Measurements from ENCODE around the gene CD1E.

- TF ChIP-seq TEAD4 (CRISPR knock-in tag; IDR thresholded peaks at IDR 0.05): no peak
- TF ChIP-seq E2F1 (CRISPR knock-in tag; IDR thresholded peaks at IDR 0.05): no peak
- TF ChIP-seq ATF1 (CRISPR knock-in tag; IDR thresholded peaks at IDR 0.05): no peak
- no peak for TF ChIP-seq USF2 (CRISPR knock-in tag; IDR thresholded peaks at IDR 0.05)
- no peak for TF ChIP-seq AFF4 (CRISPR knock-in tag; IDR thresholded peaks at IDR 0.05; ENCODE audit: borderline replicate concordance)
- TF ChIP-seq CTCF (IDR thresholded peaks at IDR 0.05): no peak
- TF ChIP-seq CBFB (CRISPR knock-in tag; IDR thresholded peaks at IDR 0.05; ENCODE audit: low read depth): no peak
- no peak for TF ChIP-seq FOXP4 (CRISPR knock-in tag; IDR thresholded peaks at IDR 0.05)
- no peak for TF ChIP-seq ZSCAN18 (CRISPR knock-in tag; IDR thresholded peaks at IDR 0.05)
These were observed 19.0 kb upstream of the CD1E start for GRCh38 chr1:158334526-158335212.
